Suprapubic skin (tissue), 4 donors: ENCODE measurements around the gene PCARE. TPM values are rescaled to one million over a fixed set of nuclear protein-coding genes. Genes with fewer than 3 reads are reported as not detected.

Experiments
- DNase-seq, 2 donors: peaks; one replicate each; pipeline ENCODE4 v3.0.0-alpha.2; 2019; ENCODE audit warnings: low spot score in 2 of 2
- H3K27ac ChIP-seq: fragments of 200-600 bp; sonication (generic); one replicate; pipeline ENCODE4 v1.5.1; 2019
- H3K27me3 ChIP-seq: fragments of 200-600 bp; sonication (generic); one replicate; pipeline ENCODE4 v1.5.1; 2019
- H3K36me3 ChIP-seq: fragments of 200-600 bp; sonication (generic); one replicate; pipeline ENCODE4 v1.5.1; 2019
- H3K4me1 ChIP-seq: fragments of 200-600 bp; sonication (generic); one replicate; pipeline ENCODE4 v1.5.1; 2019
- H3K4me3 ChIP-seq: fragments of 200-600 bp; sonication (generic); one replicate; pipeline ENCODE4 v1.5.1; 2019; ENCODE audit warnings: mild to moderate bottlenecking
- H3K9me3 ChIP-seq: fragments of 200-600 bp; sonication (generic); one replicate; pipeline ENCODE4 v1.5.1; 2019
- EP300 ChIP-seq: sonication (generic); formaldehyde crosslinking; IDR thresholded peaks from one replicate; pipeline ENCODE4 v1.6.1; 2017; ENCODE audit warnings: antibody characterized with exemption
- POLR2A ChIP-seq, 2 donors: fragments of 450-650 bp; IDR thresholded peaks; one replicate each; pipeline ENCODE4 v1.6.1; 2017; ENCODE audit warnings: antibody characterized with exemption in 2 of 2, mild to moderate bottlenecking in 2 of 2, moderate library complexity in 2 of 2
- POLR2AphosphoS5 ChIP-seq, 3 donors: sonication (generic); formaldehyde crosslinking; IDR thresholded peaks; one replicate each; pipeline ENCODE4 v1.6.1; 2017; ENCODE audit warnings: antibody characterized with exemption in 3 of 3
- WGBS: methylation state at CpG from one replicate; pipeline ENCODE4 v1.1.5; 2018; 5-methylcytosine and 5-hydroxymethylcytosine counted together
- total RNA-seq, 4 donors: library from RNA; depleted of rRNA; stranded (reverse); fragments of >200 nt; gene quantifications; one replicate each; pipeline ENCODE4 v1.1.0, GENCODE V29; 2016
- TF ChIP-seq, protein P1 (sequence below), 2 donors: fragments of 200-600 bp in 1 of 2; fragments of 450-650 bp in 1 of 2; sonication (generic) in 1 of 2; IDR thresholded peaks; one replicate each; pipeline ENCODE4 v1.5.1; 2016 to 2019; ENCODE audit warnings: antibody characterized with exemption in 2 of 2, mild to moderate bottlenecking in 1 of 2, moderate library complexity in 1 of 2

Gene PCARE
- total RNA-seq, 4 donors from 2014 or later: 0.04 to 0.34 (median 0.14) TPM

DNA sequence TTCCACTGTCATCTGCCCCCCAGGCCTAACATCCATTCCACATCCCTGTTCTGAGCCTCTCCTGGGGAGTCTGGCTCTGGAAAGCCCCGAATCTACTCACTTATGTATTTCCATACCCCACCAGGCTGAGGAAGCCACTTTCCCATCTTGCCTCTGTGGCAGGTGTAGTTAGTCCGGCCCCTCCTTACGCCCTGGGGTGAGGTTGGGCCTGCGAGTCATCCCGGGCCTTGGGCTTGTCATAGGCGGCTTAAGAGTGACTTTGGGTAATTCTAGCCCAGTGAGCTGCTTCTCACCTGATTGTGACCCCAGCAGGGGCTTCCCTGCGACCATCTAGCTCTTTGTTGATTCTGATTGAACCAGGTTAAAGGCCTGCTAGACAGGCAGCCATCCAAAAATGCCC, 21.1 kb downstream of the PCARE start:
- no peak overlapping the region for H3K4me3 ChIP-seq
- no peak overlapping the region for H3K27ac ChIP-seq
- TF ChIP-seq EP300: no peak
- no peak for TF ChIP-seq POLR2A (IDR thresholded peaks at IDR 0.05)
- TF ChIP-seq POLR2AphosphoS5 (IDR thresholded peaks at IDR 0.05): no peak
- TF ChIP-seq, protein P1, sequence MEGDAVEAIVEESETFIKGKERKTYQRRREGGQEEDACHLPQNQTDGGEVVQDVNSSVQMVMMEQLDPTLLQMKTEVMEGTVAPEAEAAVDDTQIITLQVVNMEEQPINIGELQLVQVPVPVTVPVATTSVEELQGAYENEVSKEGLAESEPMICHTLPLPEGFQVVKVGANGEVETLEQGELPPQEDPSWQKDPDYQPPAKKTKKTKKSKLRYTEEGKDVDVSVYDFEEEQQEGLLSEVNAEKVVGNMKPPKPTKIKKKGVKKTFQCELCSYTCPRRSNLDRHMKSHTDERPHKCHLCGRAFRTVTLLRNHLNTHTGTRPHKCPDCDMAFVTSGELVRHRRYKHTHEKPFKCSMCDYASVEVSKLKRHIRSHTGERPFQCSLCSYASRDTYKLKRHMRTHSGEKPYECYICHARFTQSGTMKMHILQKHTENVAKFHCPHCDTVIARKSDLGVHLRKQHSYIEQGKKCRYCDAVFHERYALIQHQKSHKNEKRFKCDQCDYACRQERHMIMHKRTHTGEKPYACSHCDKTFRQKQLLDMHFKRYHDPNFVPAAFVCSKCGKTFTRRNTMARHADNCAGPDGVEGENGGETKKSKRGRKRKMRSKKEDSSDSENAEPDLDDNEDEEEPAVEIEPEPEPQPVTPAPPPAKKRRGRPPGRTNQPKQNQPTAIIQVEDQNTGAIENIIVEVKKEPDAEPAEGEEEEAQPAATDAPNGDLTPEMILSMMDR (IDR thresholded peaks at IDR 0.05): no peak
- DNase-seq: no peak
- no peaks in the 10 kb centered on the region for H3K36me3 ChIP-seq
- H3K9me3 ChIP-seq: no peaks in the 10 kb centered on the region
- peaks cover 14% of the 10 kb centered on the region for H3K4me1 ChIP-seq
- 52% methylated on average over 7 of the region's 7 CpGs for WGBS
- no peaks in the 10 kb centered on the region for H3K27me3 ChIP-seq

DNA sequence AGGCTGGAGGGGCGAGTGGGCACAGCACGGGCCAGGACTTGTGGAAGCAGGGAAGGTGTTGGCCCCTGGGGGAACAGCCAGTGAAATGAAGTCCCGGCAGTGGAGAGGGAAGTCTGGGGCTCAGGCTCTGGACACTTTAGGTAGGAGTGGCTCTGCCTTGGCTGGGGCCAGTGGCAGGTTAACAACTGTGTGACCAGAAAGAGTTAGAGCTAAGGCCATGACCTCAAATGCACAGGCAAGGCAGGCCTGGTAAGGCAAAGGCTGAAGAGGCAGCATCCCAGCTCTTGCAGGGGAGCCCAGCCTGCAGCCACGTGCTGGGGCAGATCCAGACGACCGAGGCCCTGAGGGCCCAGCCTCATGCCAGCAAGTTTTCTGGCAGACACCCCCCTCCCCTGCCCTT, 21.5 kb downstream of the PCARE start:
- H3K9me3 ChIP-seq: no peaks in the 10 kb centered on the region
- H3K36me3 ChIP-seq: no peaks in the 10 kb centered on the region
- no peak overlapping the region for H3K27ac ChIP-seq
- no peak for DNase-seq
- peaks cover 14% of the 10 kb centered on the region for H3K4me1 ChIP-seq
- no peaks in the 10 kb centered on the region for H3K27me3 ChIP-seq
- TF ChIP-seq POLR2A (IDR thresholded peaks at IDR 0.05): no peak
- TF ChIP-seq POLR2AphosphoS5 (IDR thresholded peaks at IDR 0.05): no peak
- TF ChIP-seq, protein P1 (IDR thresholded peaks at IDR 0.05): no peak
- TF ChIP-seq EP300: no peak
- H3K4me3 ChIP-seq: no peak overlapping the region
- WGBS: 61% methylated on average over 6 of the region's 6 CpGs

DNA sequence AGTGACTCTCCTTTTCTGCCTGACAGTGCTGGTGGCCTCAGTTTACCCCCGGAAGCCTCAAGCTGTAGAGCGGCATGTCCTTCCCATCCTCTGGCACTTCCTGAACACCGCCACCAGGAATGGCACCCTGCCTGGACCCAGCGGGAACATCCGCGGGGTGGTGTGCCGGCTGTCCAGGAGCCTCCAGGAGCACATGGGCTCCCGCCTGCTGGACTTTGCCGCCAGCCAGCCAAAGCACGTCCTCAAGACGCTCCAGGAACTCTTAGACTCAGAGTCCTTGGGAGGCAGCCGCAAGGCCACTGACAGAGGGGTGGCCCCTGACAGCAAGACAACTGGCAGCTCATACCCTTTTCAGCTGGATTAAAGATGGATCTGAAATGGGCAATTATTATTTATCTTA, 22.6 kb downstream of the PCARE start:
- Histone ChIP-seq H3K27ac (no peak overlapping the region), H3K9me3 (no peaks in the 10 kb centered on the region), H3K4me3 (no peak overlapping the region), H3K4me1 (peaks cover 14% of the 10 kb centered on the region), H3K36me3 (no peaks in the 10 kb centered on the region), H3K27me3 (no peaks in the 10 kb centered on the region)
- no peak for DNase-seq
- 94% methylated on average over 10 of the region's 12 CpGs for WGBS
- no peak for TF ChIP-seq POLR2A (IDR thresholded peaks at IDR 0.05)
- no peak for TF ChIP-seq POLR2AphosphoS5 (IDR thresholded peaks at IDR 0.05)
- TF ChIP-seq, protein P1 (IDR thresholded peaks at IDR 0.05): no peak
- no peak for TF ChIP-seq EP300

DNA sequence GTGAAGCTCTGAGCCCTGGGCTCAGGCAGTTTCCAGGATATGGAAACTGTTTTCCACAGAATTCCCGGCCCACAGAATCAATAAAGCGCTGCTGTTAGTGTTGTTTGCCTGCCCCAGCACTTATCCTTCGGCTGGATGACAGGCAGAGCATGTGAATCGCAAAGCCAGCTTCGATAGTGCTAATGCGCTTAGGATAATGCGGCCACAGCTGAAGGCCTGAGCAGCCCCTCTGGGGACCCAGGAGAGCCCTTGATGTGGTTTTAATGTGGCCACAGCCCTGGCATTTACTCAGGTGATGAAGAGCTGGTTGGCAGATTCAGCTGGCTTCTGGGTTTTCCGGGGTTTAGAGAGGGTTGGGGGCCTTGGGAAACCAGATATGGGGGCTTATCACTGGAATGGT, 23.7 kb downstream of the PCARE start:
- Histone ChIP-seq H3K27me3 (no peaks in the 10 kb centered on the region), H3K4me1 (peaks cover 14% of the 10 kb centered on the region), H3K9me3 (no peaks in the 10 kb centered on the region), H3K4me3 (no peak overlapping the region), H3K36me3 (no peaks in the 10 kb centered on the region), H3K27ac (no peak overlapping the region)
- TF ChIP-seq POLR2AphosphoS5 (IDR thresholded peaks at IDR 0.05) (no peak), EP300 (no peak), POLR2A (IDR thresholded peaks at IDR 0.05) (no peak)
- TF ChIP-seq, protein P1 (IDR thresholded peaks at IDR 0.05): no peak
- WGBS: 84% methylated on average over 6 of the region's 8 CpGs
- DNase-seq: no peak

DNA sequence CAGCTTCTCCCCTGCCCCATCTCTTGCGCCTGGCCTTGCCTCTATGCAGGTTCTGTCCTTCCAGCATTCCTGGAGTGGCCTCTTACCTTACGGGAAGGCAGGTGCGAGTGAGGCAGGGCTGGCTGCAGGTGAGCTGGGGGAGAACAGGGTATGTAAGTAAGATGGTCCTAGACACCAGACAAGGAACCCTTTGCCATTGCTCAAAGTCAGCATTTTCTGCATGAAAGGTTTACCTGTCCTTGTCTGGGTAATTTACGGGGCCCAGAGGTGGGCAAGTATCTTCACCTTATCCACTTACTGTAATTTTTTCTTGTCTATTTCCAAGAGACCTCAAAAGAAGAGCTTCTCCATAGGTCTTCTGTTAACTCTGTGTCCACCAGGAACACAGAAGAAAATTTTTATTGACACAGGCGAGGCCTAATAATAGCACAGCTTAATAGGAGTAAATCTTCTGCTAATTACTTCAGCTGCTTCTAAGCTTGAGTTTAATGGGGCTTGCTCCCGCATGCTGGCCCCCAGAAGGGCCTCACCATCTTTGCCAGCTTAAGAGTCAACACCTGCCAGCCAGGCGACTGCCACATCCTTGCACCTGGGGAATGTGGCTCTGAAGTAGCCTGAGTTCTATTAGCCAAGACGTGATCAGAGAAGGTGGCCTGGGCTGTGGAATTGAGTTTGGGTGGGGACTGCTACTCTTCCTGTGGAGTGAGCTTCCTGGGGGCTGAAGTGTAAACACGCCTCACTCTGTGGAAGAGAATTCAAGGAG, 27.1 kb downstream of the PCARE start:
- Histone ChIP-seq H3K4me3 (no peak overlapping the region), H3K9me3 (no peaks in the 10 kb centered on the region), H3K27me3 (no peaks in the 10 kb centered on the region), H3K36me3 (no peaks in the 10 kb centered on the region), H3K4me1 (peaks cover 9% of the 10 kb centered on the region), H3K27ac (no peak overlapping the region)
- no peak for TF ChIP-seq EP300
- TF ChIP-seq, protein P1 (IDR thresholded peaks at IDR 0.05): no peak
- no peak for TF ChIP-seq POLR2A (IDR thresholded peaks at IDR 0.05)
- TF ChIP-seq POLR2AphosphoS5 (IDR thresholded peaks at IDR 0.05): no peak
- WGBS: 87% methylated on average over 9 of the region's 9 CpGs
- no peak for DNase-seq
